ENCODE measurements around the gene PIP4K2B.
"Not testable (repeated sequence)": the region's sequence is repeated elsewhere in the genome, so short reads cannot be mapped to it uniquely, and the experiment has no call there.

- not testable (repeated sequence) for TF ChIP-seq SPI1 (IDR thresholded peaks at IDR 0.05; ENCODE audit: borderline replicate concordance, low read depth); CTCF (IDR thresholded peaks at IDR 0.05; ENCODE audit: insufficient read depth, low read length)
Observed at GRCh38 chr17:38787999-38788398, 11.4 kb downstream of the PIP4K2B start.
